ENCODE measurements around the gene CENPK.

GRCh38 chr5:65475895-65476294 lies 87.1 kb downstream of the CENPK start:
- TF ChIP-seq POLR2AphosphoS5 (IDR thresholded peaks at IDR 0.05; ENCODE audit: low read depth, low read length), result no peak
- no peak for TF ChIP-seq TAF1 (IDR thresholded peaks at IDR 0.05; ENCODE audit: borderline replicate concordance, insufficient read depth, low read length)
- no peak for TF ChIP-seq SIN3A (IDR thresholded peaks at IDR 0.05; ENCODE audit: borderline replicate concordance, insufficient read depth, low read length)
- no peak for TF ChIP-seq REST (IDR thresholded peaks at IDR 0.05; ENCODE audit: insufficient read depth in 1 of 2, low read depth in 2 of 2, low read length in 2 of 2)
- TF ChIP-seq FOXP2 (optimal IDR thresholded peaks at IDR 0.05; ENCODE audit: borderline replicate concordance, extremely low read depth, extremely low read length, insufficient read depth), result no peak

All from PFSK-1 (cell line).